Putamen (tissue), 1 donor: ENCODE measurements around the gene ZSWIM1.
"Not testable (repeated sequence)": the region's sequence is repeated elsewhere in the genome, so short reads cannot be mapped to it uniquely, and the experiment has no call there.

Experiments used
- DNase-seq: peaks from one replicate; pipeline ENCODE4 v3.0.0-alpha.2; 2016; ENCODE audit warnings: low spot score

ZSWIM1 gene

GRCh38 chr20:45909817-45910669 is 29.0 kb downstream of the ZSWIM1 start:
- no peak for DNase-seq

GRCh38 chr20:45910670-45911485 is 29.9 kb downstream of the ZSWIM1 start:
- peak; percentile 80 for DNase-seq

GRCh38 chr20:45911486-45912343 is 30.7 kb downstream of the ZSWIM1 start, which contains the start of gene PLTP:
Gene PLTP (minus strand): TSS chr20:45912155. CDS start chr20:45911452, 703 bp downstream.
- DNase-seq, result peak; percentile 49

- no peak for DNase-seq
Observed at GRCh38 chr20:45912344-45912682, 31.3 kb downstream of the ZSWIM1 start.

- no peak for DNase-seq
Observed at GRCh38 chr20:45913116-45913515, 32.1 kb downstream of the ZSWIM1 start.

- no peak for DNase-seq
Observed at GRCh38 chr20:45917790-45918141, 36.7 kb downstream of the ZSWIM1 start.

GRCh38 chr20:45918182-45918737 is 37.2 kb downstream of the ZSWIM1 start:
- no peak for DNase-seq

- DNase-seq, result no peak
Observed at GRCh38 chr20:45918779-45919537, 37.9 kb downstream of the ZSWIM1 start.

- DNase-seq, result no peak
Observed at GRCh38 chr20:45919542-45920399, 38.7 kb downstream of the ZSWIM1 start.

- DNase-seq, result no peak
Observed at GRCh38 chr20:45920462-45921336, 39.7 kb downstream of the ZSWIM1 start.

- no peak for DNase-seq
Observed at GRCh38 chr20:45921337-45922189, 40.5 kb downstream of the ZSWIM1 start.

- no peak for DNase-seq
Observed at GRCh38 chr20:45924391-45925261, 43.6 kb downstream of the ZSWIM1 start.

- no peak for DNase-seq
Observed at GRCh38 chr20:45925821-45926506, 44.9 kb downstream of the ZSWIM1 start.

- DNase-seq, result no peak
Observed at GRCh38 chr20:45926731-45927070, 45.7 kb downstream of the ZSWIM1 start.

- no peak for DNase-seq
Observed at GRCh38 chr20:45927071-45927878, 46.2 kb downstream of the ZSWIM1 start.

- not testable (repeated sequence) for DNase-seq
Observed at GRCh38 chr20:45931680-45932079, 50.7 kb downstream of the ZSWIM1 start.
